ENCODE results near the gene PLA2R1. TPM values are rescaled to one million over a fixed set of nuclear protein-coding genes. Genes with fewer than 3 reads are reported as not detected.

Gene PLA2R1
- total RNA-seq, 1 experiment from 2014 or later, result 8.4 TPM

GRCh38 chr2:159904959-159905305, 157.5 kb downstream of the PLA2R1 start:
- Mint-ChIP-seq H3K36me3 (ENCODE audit: insufficient read depth, unreplicated experiment) (peaks cover 5% of the 10 kb centered on the region), H3K4me1 (ENCODE audit: insufficient read depth, unreplicated experiment) (peaks cover 4% of the 10 kb centered on the region), H3K27me3 (ENCODE audit: insufficient read depth, unreplicated experiment) (no peaks in the 10 kb centered on the region), H3K27ac (ENCODE audit: low read depth, unreplicated experiment) (no peak overlapping the region), H3K4me3 (ENCODE audit: unreplicated experiment) (no peak overlapping the region), H3K9me3 (ENCODE audit: unreplicated experiment) (no peaks in the 10 kb centered on the region)
- no peak for DNase-seq (ENCODE audit: unreplicated experiment)
- CTCF ChIA-PET, result no interaction called here
- POLR2A ChIA-PET, result no interaction called here
- no peak for TF ChIP-seq CTCF (IDR thresholded peaks at IDR 0.05; ENCODE audit: unreplicated experiment)
- BruUV-seq (replicated peaks), result no TSS peak
- intact Hi-C loops (cut with micrococcal nuclease), result no loop called here

GRCh38 chr2:159904127-159904958, 158.1 kb downstream of the PLA2R1 start, which contains the start of gene LY75:
Gene LY75, minus strand, starts transcription at chr2:159904756.
- Mint-ChIP-seq H3K9me3 (ENCODE audit: unreplicated experiment) (no peaks in the 10 kb centered on the region), H3K4me1 (ENCODE audit: insufficient read depth, unreplicated experiment) (peaks cover 4% of the 10 kb centered on the region), H3K36me3 (ENCODE audit: insufficient read depth, unreplicated experiment) (no peaks in the 10 kb centered on the region), H3K4me3 (ENCODE audit: unreplicated experiment) (no peak within 1 kb of the TSS), H3K27me3 (ENCODE audit: insufficient read depth, unreplicated experiment) (no peaks in the 10 kb centered on the region), H3K27ac (ENCODE audit: low read depth, unreplicated experiment) (no peak within 1 kb of the TSS)
- CTCF ChIA-PET, result no interaction called here
- BruUV-seq (replicated peaks), result no TSS peak
- intact Hi-C loops (cut with micrococcal nuclease), result no loop called here
- POLR2A ChIA-PET, result no interaction called here
- no peak for DNase-seq (ENCODE audit: unreplicated experiment)
- no peak for TF ChIP-seq CTCF (IDR thresholded peaks at IDR 0.05; ENCODE audit: unreplicated experiment)

DNA sequence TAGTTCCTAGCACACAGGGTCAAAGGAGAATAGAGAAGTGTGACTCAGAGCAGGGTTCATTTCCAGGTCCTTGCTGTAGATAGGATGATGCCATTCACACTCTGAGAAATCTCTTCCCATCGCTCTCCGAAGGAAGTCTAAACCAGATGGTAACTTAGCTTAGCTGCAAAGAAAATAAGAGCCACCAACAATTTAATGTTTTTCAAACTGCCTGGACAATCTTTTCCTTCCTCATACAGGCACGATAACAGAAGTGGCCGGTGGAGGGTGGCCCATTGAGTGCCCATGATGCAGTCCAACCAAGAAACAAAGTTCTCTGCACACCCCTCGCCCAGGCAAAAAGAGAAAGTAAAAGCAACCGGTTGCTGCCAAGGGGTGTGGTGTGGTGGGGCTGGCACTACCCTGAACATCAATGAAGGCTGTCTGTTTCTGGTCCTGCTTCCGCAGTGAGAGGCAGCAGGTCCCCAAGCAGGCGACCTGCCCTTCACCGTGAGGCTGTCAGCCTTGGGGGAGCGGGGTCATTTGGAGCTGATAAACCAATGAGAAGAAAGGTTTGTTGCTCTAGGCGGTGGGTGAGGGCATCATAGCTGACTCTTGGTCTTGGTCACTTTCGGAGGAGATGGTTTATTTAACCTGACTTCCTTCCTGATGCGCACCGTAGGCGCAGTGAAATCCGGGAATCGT, 158.8 kb downstream of the PLA2R1 start:
- BruUV-seq (replicated peaks), result no TSS peak
- no peak overlapping the region for H3K27ac Mint-ChIP-seq (ENCODE audit: low read depth, unreplicated experiment)
- DNase-seq (ENCODE audit: unreplicated experiment), result no peak
- H3K27me3 Mint-ChIP-seq (ENCODE audit: insufficient read depth, unreplicated experiment), result no peaks in the 10 kb centered on the region
- no peaks in the 10 kb centered on the region for H3K9me3 Mint-ChIP-seq (ENCODE audit: unreplicated experiment)
- intact Hi-C loops (cut with micrococcal nuclease), result no loop called here
- no peaks in the 10 kb centered on the region for H3K36me3 Mint-ChIP-seq (ENCODE audit: insufficient read depth, unreplicated experiment)
- no peak overlapping the region for H3K4me3 Mint-ChIP-seq (ENCODE audit: unreplicated experiment)
- H3K4me1 Mint-ChIP-seq (ENCODE audit: insufficient read depth, unreplicated experiment), result peaks cover 4% of the 10 kb centered on the region
- ChIA-PET CTCF (no interaction called here), POLR2A (no interaction called here)
- no peak for TF ChIP-seq CTCF (IDR thresholded peaks at IDR 0.05; ENCODE audit: unreplicated experiment)

DNA sequence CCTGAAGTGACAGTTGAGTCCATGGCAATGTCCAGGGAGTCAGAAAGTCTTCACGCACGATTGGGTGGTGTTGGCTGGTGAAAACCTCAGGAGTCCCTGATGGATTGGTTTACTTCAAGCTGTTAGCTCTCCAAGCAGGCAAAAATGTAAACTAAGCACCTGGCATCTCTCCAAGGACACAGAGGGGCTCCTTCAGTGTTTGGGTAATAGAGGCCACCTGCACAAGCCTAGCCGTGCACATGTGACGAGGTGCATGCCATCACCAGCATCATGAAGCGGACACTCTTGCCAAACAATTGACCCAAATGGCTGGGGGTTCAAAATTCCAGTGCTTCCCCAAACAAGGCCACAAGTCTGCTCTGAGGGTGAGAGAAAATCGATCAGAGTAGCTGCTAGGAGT, 159.7 kb downstream of the PLA2R1 start:
- ChIA-PET CTCF (no interaction called here), POLR2A (no interaction called here)
- TF ChIP-seq CTCF (IDR thresholded peaks at IDR 0.05; ENCODE audit: unreplicated experiment), result no peak
- no TSS peak for BruUV-seq (replicated peaks)
- intact Hi-C loops (cut with micrococcal nuclease), result no loop called here
- Mint-ChIP-seq H3K4me3 (ENCODE audit: unreplicated experiment) (no peak overlapping the region), H3K27ac (ENCODE audit: low read depth, unreplicated experiment) (no peak overlapping the region), H3K27me3 (ENCODE audit: insufficient read depth, unreplicated experiment) (no peaks in the 10 kb centered on the region), H3K9me3 (ENCODE audit: unreplicated experiment) (no peaks in the 10 kb centered on the region), H3K4me1 (ENCODE audit: insufficient read depth, unreplicated experiment) (peaks cover 4% of the 10 kb centered on the region), H3K36me3 (ENCODE audit: insufficient read depth, unreplicated experiment) (no peaks in the 10 kb centered on the region)
- DNase-seq (ENCODE audit: unreplicated experiment), result no peak

Measured in MCF 10A (cell line).